Trophoblast cell (in vitro differentiated cells and primary cell): ENCODE measurements around the gene RAP1GAP.
"Not testable (repeated sequence)": the region's sequence is repeated elsewhere in the genome, so short reads cannot be mapped to it uniquely, and the experiment has no call there.

Experiments
- DNase-seq, 2 donors: peaks; one replicate each; pipeline ENCODE4 v3.0.0-alpha.2; 2016
- H2AFZ ChIP-seq: 2 replicates; pipeline ENCODE4 v1.6.1; 2013; ENCODE audit warnings: low read length, moderate library complexity, mild to moderate bottlenecking; ENCODE audit not compliant: insufficient read depth, poor library complexity
- H2AK5ac ChIP-seq: 2 replicates; pipeline ENCODE4 v1.6.1; 2013; ENCODE audit warnings: mild to moderate bottlenecking, low read length
- H2BK120ac ChIP-seq: 2 replicates; pipeline ENCODE4 v1.6.1; 2013; ENCODE audit warnings: low read length, mild to moderate bottlenecking, moderate library complexity; ENCODE audit not compliant: insufficient read depth, poor library complexity
- H2BK12ac ChIP-seq: 2 replicates; pipeline ENCODE4 v1.6.1; 2013; ENCODE audit warnings: mild to moderate bottlenecking, low read length, moderate library complexity
- H2BK5ac ChIP-seq: 2 replicates; pipeline ENCODE4 v1.6.1; 2013; ENCODE audit warnings: low read length, low read depth, moderate library complexity, mild to moderate bottlenecking; ENCODE audit not compliant: poor library complexity
- H3K14ac ChIP-seq: 2 replicates; pipeline ENCODE4 v1.6.1; 2013; ENCODE audit warnings: mild to moderate bottlenecking, low read length
- H3K18ac ChIP-seq: 2 replicates; pipeline ENCODE4 v1.6.1; 2013; ENCODE audit warnings: mild to moderate bottlenecking, low read length
- H3K23ac ChIP-seq: 2 replicates; pipeline ENCODE4 v1.6.1; 2013; ENCODE audit warnings: low read length
- H3K27ac ChIP-seq: 2 replicates; pipeline ENCODE4 v1.5.1; 2013; ENCODE audit warnings: low read depth, mild to moderate bottlenecking, inconsistent platforms, low read length, moderate library complexity
- H3K27me3 ChIP-seq: 2 replicates; pipeline ENCODE4 v1.6.1; 2013; ENCODE audit warnings: inconsistent platforms, mild to moderate bottlenecking, low read length, moderate library complexity; ENCODE audit not compliant: insufficient read depth
- H3K36me3 ChIP-seq, 2 experiments: 1 replicate in 1 of 2; 2 replicates in 1 of 2; pipeline ENCODE4 v1.6.1; 2013; ENCODE audit warnings: low read length in 2 of 2, mild to moderate bottlenecking in 2 of 2, moderate library complexity in 1 of 2; ENCODE audit not compliant: insufficient read depth in 2 of 2, control insufficient read depth in 1 of 2
- H3K4ac ChIP-seq: 2 replicates; pipeline ENCODE4 v1.6.1; 2013; ENCODE audit warnings: low read depth, mild to moderate bottlenecking, low read length, moderate library complexity
- H3K4me1 ChIP-seq, 2 experiments: 1 replicate in 1 of 2; 2 replicates in 1 of 2; pipeline ENCODE4 v1.6.1; 2013; ENCODE audit warnings: low read length in 2 of 2, mild to moderate bottlenecking in 2 of 2, moderate library complexity in 1 of 2; ENCODE audit not compliant: insufficient read depth in 2 of 2, control insufficient read depth in 1 of 2
- H3K4me2 ChIP-seq: 2 replicates; pipeline ENCODE4 v1.6.1; 2013; ENCODE audit warnings: inconsistent platforms, mild to moderate bottlenecking, low read length, moderate library complexity
- H3K4me3 ChIP-seq: 2 replicates; pipeline ENCODE4 v1.5.1; 2013; ENCODE audit warnings: mild to moderate bottlenecking, low read depth, low read length, inconsistent platforms
- H3K79me1 ChIP-seq: one replicate; pipeline ENCODE4 v1.6.1; 2013; ENCODE audit warnings: low read length
- H3K79me2 ChIP-seq: 2 replicates; pipeline ENCODE4 v1.6.1; 2013; ENCODE audit warnings: low read length, mild to moderate bottlenecking; ENCODE audit not compliant: control insufficient read depth, insufficient read depth, poor library complexity
- H3K9ac ChIP-seq: 2 replicates; pipeline ENCODE4 v1.6.1; 2013; ENCODE audit warnings: mild to moderate bottlenecking, low read length
- H3K9me3 ChIP-seq: 2 replicates; pipeline ENCODE4 v1.6.1; 2013; ENCODE audit warnings: low read depth, mild to moderate bottlenecking, control low read depth, inconsistent platforms, low read length; ENCODE audit not compliant: insufficient read depth
- H4K12ac ChIP-seq: 2 replicates; pipeline ENCODE4 v1.6.1; 2013; ENCODE audit warnings: low read depth, mild to moderate bottlenecking, low read length, moderate library complexity
- H4K8ac ChIP-seq: 2 replicates; pipeline ENCODE4 v1.6.1; 2013; ENCODE audit warnings: low read depth, mild to moderate bottlenecking, low read length, moderate library complexity
- H4K91ac ChIP-seq: one replicate; pipeline ENCODE4 v1.6.1; 2013; ENCODE audit warnings: low read depth, mild to moderate bottlenecking, low read length, moderate library complexity
- WGBS: extraction: QIAGEN DNeasy Blood & Tissue Kit; methylation state at CpG from one replicate; pipeline ENCODE4 v1.1.7; 2013; ENCODE audit warnings: missing lambda C conversion rate; ENCODE audit not compliant: insufficient read length, insufficient coverage; ENCODE audit errors: extremely low coverage; 5-methylcytosine and 5-hydroxymethylcytosine counted together

RAP1GAP gene

GRCh38 chr1:21677168-21677567 is 8.0 kb upstream of the RAP1GAP start:
- H3K4me3 ChIP-seq: no peak overlapping the region
- no peak for DNase-seq
- H3K79me2 ChIP-seq: no peaks in the 10 kb centered on the region
- H3K14ac ChIP-seq: no peak overlapping the region
- no peak overlapping the region for H4K12ac ChIP-seq
- H2BK120ac ChIP-seq: no peak overlapping the region
- H2BK5ac ChIP-seq: no peak overlapping the region
- no peak overlapping the region for H4K91ac ChIP-seq
- WGBS: no CpG with 5 or more reads among the region's 6 CpGs
- no peak overlapping the region for H2BK12ac ChIP-seq
- no peak overlapping the region for H3K4ac ChIP-seq
- H2AFZ ChIP-seq: no peak overlapping the region
- no peak overlapping the region for H3K4me2 ChIP-seq
- no peak overlapping the region for H2AK5ac ChIP-seq
- H3K27ac ChIP-seq: no peak overlapping the region
- no peaks in the 10 kb centered on the region for H3K9me3 ChIP-seq
- no peaks in the 10 kb centered on the region for H3K4me1 ChIP-seq
- H3K36me3 ChIP-seq: peaks cover 6 to 13% of the 10 kb centered on the region in 2 experiments
- no peak overlapping the region for H3K9ac ChIP-seq
- no peak overlapping the region for H3K23ac ChIP-seq
- no peaks in the 10 kb centered on the region for H3K79me1 ChIP-seq
- no peak overlapping the region for H3K18ac ChIP-seq
- no peak overlapping the region for H4K8ac ChIP-seq
- no peaks in the 10 kb centered on the region for H3K27me3 ChIP-seq

GRCh38 chr1:21674957-21675356 is 5.8 kb upstream of the RAP1GAP start:
- H3K4me3 ChIP-seq: no peak overlapping the region
- no peak overlapping the region for H3K18ac ChIP-seq
- H3K4ac ChIP-seq: no peak overlapping the region
- no peak overlapping the region for H2AFZ ChIP-seq
- H4K12ac ChIP-seq: no peak overlapping the region
- peak in 1 of 2 donors; percentile 14 for DNase-seq
- no CpG with 5 or more reads among the region's 10 CpGs for WGBS
- no peak overlapping the region for H4K8ac ChIP-seq
- H3K9ac ChIP-seq: no peak overlapping the region
- peaks cover under 1% of the 10 kb centered on the region for H3K9me3 ChIP-seq
- no peak overlapping the region for H3K14ac ChIP-seq
- H3K36me3 ChIP-seq: peaks cover 6 to 7% of the 10 kb centered on the region in 2 experiments
- no peak overlapping the region for H4K91ac ChIP-seq
- H3K4me2 ChIP-seq: no peak overlapping the region
- no peaks in the 10 kb centered on the region for H3K79me2 ChIP-seq
- H3K4me1 ChIP-seq: peaks cover 0 to 2% of the 10 kb centered on the region in 2 experiments
- H2AK5ac ChIP-seq: no peak overlapping the region
- no peak overlapping the region for H2BK5ac ChIP-seq
- no peak overlapping the region for H3K27ac ChIP-seq
- H3K23ac ChIP-seq: no peak overlapping the region
- H3K79me1 ChIP-seq: no peaks in the 10 kb centered on the region
- H2BK12ac ChIP-seq: no peak overlapping the region
- H2BK120ac ChIP-seq: no peak overlapping the region
- no peaks in the 10 kb centered on the region for H3K27me3 ChIP-seq

- not testable (repeated sequence) for H4K12ac ChIP-seq, DNase-seq, H2BK12ac ChIP-seq, H2AK5ac ChIP-seq, H2AFZ ChIP-seq, H3K27ac ChIP-seq, H4K8ac ChIP-seq, H3K18ac ChIP-seq, H3K36me3 ChIP-seq, H2BK120ac ChIP-seq, H3K4me2 ChIP-seq, H4K91ac ChIP-seq, H3K9ac ChIP-seq, H2BK5ac ChIP-seq, H3K4me3 ChIP-seq, H3K4ac ChIP-seq, H3K79me2 ChIP-seq, H3K79me1 ChIP-seq, H3K23ac ChIP-seq, H3K9me3 ChIP-seq, H3K14ac ChIP-seq, H3K27me3 ChIP-seq
- H3K4me1 ChIP-seq: peaks cover 0 to 11% of the 10 kb centered on the region in 2 experiments
- no CpG with 5 or more reads among the region's 7 CpGs for WGBS
These were observed 4.7 kb upstream of the RAP1GAP start for GRCh38 chr1:21673853-21674252.

GRCh38 chr1:21673277-21673780 is 4.2 kb upstream of the RAP1GAP start:
- H4K8ac ChIP-seq: no peak overlapping the region
- no CpG with 5 or more reads among the region's 9 CpGs for WGBS
- peaks cover 10% of the 10 kb centered on the region for H3K27me3 ChIP-seq
- H3K4me3 ChIP-seq: no peak overlapping the region
- H3K4me2 ChIP-seq: no peak overlapping the region
- no peak overlapping the region for H2BK120ac ChIP-seq
- peaks cover 2% of the 10 kb centered on the region for H3K79me2 ChIP-seq
- no peak overlapping the region for H3K18ac ChIP-seq
- no peak overlapping the region for H4K12ac ChIP-seq
- peaks cover 3% of the 10 kb centered on the region for H3K79me1 ChIP-seq
- H4K91ac ChIP-seq: no peak overlapping the region
- peaks cover 2 to 11% of the 10 kb centered on the region in 2 experiments for H3K4me1 ChIP-seq
- H3K9ac ChIP-seq: no peak overlapping the region
- no peak overlapping the region for H2BK12ac ChIP-seq
- H3K14ac ChIP-seq: no peak overlapping the region
- peaks cover 0 to 3% of the 10 kb centered on the region in 2 experiments for H3K36me3 ChIP-seq
- H3K9me3 ChIP-seq: peaks cover 2% of the 10 kb centered on the region
- H3K27ac ChIP-seq: no peak overlapping the region
- no peak overlapping the region for H2AK5ac ChIP-seq
- no peak overlapping the region for H2AFZ ChIP-seq
- H2BK5ac ChIP-seq: no peak overlapping the region
- H3K23ac ChIP-seq: no peak overlapping the region
- DNase-seq: no peak
- H3K4ac ChIP-seq: no peak overlapping the region
